HG03439 (cell line): ENCODE measurements around the gene CACNA1E.

Experiments used
- ATAC-seq: cut with Tn5 transposase; IDR thresholded peaks from one replicate; pipeline ENCODE4 v1.9.1; 2021; ENCODE audit warnings: mild to moderate bottlenecking, moderate library complexity; ENCODE audit not compliant: unreplicated experiment

Gene CACNA1E

DNA sequence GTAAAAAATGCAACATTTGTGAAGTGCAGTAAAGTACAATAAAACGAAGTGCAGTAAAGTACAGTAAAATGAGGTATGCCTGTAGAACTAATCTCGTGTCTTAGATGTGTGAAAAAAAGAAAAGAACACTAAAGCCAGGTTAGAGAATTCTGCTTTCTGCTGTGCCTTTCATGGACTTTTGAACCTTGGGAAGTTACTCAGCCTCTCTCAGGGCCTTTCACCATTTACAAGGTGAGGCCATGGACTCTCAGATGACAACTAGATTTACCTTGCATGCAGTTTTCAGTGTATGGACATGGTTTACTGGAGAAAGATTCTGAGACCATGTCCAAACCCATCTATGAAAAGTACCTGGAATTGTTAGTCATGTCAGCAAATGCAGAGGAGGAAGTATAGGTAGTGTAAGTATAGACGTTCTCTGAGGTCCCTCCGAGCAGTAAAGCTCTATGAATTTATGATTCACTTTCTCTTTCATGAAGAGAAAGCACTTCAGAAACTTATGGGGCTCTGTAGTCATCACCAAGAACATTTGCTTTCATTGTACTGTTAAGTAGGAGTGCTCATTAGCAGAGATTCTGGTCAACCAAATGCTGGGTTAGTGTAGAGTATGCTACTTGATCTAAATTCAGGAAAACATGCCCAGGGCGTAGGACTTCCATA lies 143.1 kb downstream of the CACNA1E start:
- no peak for ATAC-seq

DNA sequence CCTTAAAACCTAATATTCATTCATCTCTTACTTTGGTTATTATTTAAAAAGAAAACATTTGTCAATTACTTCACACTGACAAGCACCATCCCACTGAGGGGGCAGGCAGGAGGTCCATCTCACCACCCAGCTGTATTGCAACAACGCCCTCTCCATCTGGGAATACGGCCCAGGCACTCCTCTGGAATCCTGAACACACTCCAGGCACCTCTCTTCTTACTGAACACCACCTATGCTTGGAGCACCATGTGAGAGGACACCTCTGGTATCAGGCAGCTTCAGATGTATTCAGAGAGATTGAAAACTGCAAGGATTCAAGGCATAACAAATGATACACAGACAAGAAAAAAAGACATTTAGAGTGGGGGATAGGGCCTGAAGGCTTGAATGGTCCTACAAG lies 147.1 kb downstream of the CACNA1E start:
- ATAC-seq: no peak

DNA sequence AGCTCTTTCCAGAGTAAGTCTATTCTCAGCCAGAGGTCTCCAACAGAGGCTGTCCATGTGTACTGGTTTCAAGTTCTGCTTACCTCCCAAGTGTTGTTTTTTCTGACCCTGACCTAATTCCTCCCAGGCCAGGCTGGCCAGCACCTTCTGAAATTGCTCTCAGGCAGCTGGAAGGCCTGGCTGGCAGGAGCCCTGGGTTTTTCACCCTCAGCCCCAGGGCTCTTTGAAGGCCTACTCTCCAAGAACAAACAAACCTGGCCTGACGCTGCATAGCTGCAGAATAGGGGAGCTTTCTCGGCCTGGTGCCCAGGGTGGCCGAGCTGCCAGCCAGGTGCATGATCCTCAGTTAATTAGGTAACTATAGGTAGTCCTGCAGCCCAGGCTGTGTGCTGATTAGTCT lies 147.5 kb downstream of the CACNA1E start:
- ATAC-seq: no peak

DNA sequence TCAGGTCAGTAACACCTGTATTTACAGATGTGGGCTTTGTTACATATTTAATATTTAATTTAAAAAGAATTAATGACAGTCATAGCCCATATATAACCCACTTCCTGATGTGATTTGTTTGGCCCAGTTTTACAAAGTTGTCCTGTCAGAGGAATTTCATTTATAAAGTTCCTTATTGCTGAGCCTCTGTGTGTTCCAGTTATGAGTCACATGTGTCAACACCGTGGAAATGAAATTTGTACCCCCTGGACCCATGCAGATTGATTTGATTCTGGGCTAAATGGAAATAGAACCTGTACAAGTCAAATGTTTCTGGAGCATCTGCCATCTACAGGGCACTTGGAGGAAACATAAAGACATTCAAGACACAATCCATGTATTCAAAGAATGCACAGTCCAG lies 149.2 kb downstream of the CACNA1E start:
- no peak for ATAC-seq

DNA sequence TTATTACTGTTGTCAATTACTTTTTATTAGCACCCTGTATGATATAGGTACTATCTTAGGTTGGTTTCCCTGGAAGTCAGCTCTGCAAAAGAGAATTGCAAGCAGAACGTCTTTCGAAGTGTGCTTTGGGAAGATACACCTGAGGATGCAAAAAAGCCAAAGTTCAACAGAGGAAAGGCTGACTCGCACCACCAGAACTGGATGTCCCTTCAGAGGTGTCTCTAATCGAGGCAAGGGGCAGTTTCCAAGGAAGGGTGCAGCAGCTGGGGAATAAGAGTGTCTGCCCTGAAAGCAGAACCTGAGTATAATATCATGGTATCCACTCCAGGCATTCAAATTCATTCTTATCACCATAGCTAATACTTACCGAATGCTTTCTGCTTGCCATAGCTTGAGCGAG lies 149.6 kb downstream of the CACNA1E start:
- ATAC-seq: no peak

DNA sequence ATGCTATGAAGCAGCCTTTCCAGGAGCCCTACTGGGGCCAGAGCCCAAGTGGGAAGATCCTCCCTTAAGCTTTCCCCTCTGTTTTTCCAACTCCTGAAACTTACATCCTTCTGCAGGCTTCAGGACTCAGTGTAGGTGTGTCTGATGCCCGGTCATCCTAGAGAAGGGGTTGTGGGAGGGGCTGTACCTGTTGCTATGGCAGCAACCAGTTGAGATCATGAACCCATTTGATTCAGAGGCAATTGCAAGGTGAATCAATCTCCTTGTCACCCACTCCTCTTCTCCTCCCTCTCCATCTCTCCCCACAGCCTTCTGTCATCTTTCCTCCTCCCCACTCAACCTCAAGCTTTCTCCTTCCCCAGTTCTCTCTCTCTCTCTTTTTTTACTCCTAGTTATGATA lies 151.8 kb downstream of the CACNA1E start:
- no peak for ATAC-seq

DNA sequence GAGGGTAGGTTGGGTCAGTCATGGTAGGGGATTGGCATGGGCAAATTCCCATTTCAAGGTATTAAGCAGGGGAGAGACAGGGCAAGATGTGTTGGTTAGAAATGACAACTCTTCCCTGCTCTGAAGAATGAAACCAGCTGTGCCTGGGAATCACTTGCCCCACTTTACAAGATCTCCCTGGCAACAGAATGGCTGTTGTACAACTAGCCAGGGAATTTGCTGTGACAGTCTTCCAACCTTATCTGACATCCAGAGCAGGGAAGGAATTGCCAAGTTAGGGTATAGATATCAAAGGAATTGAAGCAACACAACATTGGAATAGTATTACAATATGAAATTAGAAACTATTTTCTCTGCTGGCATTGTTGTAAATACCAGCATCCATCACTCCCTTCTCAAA lies 154.7 kb downstream of the CACNA1E start:
- ATAC-seq: no peak

DNA sequence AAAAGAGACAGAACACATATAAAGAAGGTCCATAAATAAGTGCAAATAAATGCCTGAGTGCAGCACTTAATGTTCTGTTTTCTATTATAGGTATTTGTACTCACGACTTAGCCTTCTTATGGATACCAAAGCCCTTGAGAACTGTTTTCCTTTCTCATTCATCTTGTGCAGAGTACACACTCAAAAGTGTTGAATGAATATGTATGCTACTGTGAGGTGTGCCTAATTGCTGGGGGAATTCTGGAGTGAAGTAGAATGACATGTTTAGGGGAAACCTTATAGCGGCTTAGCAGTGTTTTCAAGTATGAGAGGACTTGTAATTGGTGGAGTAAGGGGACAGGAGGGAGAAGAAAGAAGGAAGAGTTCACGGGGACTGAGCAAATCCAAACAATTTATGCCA lies 157.6 kb downstream of the CACNA1E start:
- ATAC-seq: no peak

DNA sequence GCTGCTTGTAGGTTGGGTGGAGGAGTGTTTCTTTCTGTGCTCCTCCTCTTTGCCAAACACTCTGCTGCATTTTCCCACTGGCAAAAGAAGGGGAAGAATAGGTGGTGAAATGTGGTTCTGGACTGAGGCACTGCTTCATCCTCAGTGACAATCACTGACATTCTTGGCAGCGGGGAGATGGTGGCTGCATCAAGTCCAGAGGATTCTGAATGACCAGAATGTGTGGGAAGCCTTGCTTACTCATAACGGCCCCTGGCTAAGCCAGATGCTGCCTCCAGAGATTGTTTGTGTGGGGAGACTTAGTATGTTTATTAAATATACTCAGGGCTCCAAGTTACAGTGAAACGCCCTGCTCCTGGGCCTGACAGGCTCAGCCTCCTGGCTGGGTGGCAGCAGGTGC lies 160.3 kb downstream of the CACNA1E start:
- no peak for ATAC-seq

DNA sequence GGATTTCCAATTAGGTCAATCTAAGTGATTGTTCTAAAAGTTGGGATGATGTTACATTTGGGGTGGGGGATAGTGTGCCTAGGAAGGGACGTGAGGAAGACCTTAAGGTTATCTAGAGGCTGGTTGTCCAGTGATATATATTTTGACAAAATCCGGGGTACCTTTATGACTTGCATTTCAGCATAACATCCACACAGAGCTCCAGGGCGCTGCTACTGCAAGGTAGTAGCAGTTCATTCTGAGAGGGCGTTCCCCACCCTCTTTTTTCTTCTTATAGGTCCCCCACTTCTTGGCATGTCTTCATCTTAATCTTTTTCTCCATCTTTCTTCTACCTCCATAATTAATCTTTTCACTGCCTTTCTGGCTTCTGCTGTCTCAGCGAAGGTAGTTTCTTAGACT lies 161.9 kb downstream of the CACNA1E start:
- ATAC-seq: no peak

DNA sequence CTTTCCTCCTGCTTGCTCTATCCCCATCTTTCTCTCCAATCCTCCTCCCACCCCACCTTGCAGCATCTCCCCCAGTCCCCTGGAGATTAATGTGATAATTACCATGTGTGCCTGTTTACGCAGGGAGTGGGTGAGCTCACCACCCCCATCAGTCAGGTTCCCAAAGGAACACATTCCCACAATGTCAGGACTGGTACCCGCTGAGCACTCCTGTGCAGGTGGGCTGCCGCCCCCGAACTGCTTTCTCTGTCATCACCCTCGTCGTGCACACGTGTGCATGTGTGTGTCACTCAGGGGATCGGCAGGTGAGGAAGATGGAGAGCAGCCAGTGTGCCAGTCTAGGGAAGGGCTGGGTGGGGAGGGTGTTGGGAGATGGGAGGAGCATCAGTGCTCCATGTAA lies 163.4 kb downstream of the CACNA1E start:
- ATAC-seq: no peak

DNA sequence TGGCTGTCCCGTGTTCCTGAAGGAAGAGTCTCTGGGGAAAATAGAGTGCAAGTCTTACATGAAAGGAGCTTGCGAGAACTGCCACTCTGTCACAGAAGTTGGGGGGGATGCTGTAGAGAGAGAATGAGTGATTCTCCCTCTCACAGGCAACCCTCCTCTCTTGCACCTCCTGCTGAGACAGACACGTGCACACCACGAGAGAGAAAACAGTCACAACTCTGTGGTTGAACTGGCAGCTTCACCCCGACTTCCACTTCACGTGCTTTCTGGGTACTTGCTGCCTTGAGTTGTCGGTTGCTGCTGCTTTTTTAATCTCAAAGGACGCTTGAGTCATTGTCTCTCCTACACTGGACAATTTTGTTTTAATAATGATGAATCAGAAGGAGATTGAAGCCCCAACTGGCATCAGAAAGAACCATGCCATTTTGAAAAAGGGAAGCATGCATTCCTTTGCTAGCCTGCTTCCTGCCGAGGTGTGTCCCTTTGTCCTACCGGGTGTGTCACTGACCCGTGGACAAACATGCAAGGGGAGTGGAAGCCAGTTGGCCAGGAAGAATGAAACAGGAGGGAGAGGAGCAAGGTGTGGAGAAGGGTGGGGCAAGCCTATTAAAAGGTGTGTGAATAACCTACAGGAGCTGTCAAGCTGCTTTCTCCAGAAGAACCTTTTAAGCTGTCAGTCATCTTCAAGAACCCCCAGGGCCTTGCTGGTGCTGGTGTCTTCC lies 164.2 kb downstream of the CACNA1E start:
- no peak for ATAC-seq

DNA sequence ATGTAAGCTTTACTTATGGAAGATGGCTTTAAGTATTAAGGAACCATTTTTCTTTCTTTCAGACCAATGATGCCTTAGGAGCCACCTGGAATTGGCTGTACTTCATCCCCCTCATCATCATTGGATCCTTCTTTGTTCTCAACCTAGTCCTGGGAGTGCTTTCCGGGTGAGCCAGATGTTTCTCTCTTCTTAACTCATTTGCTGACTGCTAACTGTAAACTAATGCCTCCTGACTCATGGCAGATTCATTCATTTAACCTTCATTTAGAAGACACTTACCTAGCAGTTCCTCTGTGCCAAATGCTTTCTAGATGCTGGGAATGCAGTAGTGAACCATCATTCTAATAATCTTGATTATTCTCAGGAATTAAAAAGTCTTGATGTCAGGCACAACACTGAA lies 168.0 kb downstream of the CACNA1E start:
- no peak for ATAC-seq

DNA sequence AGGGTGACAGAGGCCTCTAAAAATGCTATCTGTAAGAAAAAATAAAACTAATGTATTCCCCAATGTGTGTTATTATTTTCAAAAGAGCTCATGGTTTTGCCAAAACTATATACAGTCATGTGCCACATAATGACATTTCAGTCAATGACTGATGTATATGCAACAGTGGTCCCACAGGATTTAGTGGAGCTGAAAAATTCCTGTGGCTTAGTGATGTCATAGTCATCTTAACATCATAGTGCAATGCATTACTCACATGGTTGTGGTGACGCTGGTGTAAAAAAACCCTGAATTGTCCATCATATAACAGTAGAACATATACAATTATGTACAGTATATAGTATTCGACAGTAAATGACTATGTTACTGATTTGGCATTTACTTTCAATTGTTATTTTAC lies 172.4 kb downstream of the CACNA1E start:
- no peak for ATAC-seq

DNA sequence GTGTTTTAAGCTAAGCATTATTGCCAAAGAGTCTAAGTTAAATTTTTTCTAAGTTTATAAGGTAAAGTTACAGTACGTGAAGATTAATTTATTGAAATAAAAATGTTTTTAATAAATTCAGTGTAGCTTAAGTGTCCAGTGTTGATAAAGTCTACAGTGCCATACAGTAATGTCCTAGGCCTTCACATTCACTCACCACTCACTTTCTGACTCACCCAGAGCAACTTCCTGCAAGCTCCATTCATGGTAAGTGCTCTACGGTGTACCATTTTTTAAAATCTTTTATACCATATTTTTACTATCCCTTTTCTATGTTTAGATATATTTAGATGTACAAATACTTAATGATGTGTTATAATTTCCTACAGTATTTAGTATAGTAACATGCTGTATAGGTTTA lies 173.2 kb downstream of the CACNA1E start:
- ATAC-seq: no peak

DNA sequence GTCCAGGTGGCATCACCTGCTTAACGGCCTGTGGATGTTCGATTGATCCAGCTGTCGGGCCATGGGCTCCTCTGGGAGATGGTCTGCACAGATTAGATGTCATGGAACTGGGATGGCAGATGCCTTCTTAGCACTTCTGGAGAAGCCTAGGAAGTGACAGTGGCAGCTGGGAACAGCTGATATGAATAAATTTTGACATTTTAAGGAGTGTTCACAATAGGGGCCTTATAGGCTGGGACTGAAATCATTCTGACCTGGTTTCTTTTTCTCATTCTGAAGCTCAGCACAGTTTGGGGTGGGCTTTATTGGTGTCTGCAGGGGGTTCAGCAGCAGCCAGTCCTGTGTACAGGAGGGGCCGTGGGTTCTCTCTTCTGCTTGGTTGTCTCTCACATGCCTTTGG lies 175.3 kb downstream of the CACNA1E start:
- no peak for ATAC-seq

DNA sequence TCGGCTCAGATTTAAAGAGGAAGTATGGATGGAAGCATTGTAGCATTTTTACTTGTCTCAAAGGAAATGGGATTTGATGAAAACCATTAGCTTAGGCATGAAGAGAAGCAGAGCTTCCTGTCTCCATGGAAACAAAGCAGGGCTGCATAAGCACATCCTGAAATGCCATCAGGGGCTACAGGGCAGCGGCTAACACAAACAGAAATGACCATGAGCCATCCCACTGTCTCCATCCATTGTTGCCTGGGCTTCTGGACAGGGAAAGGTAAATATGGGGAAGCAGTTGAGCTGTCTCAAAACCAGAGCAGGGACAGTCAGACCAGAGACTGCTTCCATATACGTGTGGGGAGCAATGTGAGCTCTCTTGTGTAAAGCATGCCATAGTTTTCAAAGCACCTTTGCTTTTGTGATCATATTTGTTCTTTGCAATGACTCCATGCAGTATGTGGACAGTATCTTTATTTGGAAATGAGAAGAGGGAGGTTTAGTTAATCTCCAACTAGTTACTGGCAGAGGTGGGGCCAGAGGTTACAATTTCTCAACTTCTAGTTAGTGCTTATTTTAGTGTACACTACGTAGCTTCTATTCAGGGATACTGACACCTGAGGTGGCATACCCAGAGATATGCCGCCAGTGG lies 176.1 kb downstream of the CACNA1E start:
- no peak for ATAC-seq

DNA sequence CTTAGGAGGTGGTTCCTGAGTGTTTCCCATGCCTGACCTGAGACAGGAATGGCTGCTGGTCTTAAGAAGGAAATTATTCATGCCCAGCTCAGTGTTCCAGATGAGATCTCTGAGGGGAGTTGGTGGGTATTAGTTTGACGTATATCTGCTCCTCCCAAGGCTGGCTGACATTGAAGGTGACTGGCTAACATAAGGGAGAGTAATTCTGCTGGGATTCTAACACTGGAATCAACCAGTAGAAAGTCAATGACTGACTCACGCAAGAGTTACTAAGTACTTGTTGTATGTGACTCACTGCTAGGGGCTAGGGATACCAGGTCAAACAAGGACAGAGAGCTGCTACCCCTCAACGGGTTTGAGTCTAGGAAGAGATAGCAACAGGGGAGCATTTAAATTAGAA lies 177.3 kb downstream of the CACNA1E start:
- no peak for ATAC-seq

DNA sequence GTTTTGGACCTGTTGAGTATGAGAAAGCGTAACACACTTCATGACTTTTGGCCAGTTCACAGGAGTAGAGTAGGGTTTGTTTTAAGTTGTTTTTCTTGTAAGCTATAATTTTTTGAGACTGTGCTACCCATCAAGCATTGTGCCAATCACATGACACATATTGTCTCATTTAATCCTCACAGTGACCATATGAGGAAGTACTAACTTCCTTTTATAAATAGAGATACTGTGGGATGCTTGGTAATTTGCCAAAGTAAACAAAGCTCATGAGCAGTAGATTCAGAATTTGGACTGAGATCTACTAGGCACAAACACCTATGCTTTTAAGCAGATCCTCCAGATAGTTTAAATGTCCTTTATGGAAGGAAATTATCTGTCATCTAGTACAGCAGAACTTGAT lies 178.3 kb downstream of the CACNA1E start:
- no peak for ATAC-seq

DNA sequence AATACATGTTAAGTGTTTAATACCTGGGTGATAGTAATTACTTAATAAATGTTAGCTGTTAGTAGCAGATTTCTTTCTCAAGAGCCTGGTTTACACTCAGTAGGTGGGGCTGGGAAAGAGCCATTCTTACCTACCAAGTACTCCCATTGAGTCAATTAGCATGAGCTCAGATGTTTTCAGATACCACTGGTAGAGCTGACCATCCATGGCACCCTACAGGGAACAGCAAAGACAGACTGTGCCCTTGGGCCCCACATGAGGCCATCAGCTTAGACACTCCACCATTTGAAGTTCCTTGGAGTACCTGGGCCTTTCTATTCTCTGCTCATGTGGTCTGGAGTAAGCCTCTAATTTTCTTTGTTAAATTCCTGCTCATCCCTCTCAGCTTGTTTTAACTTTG lies 179.3 kb downstream of the CACNA1E start:
- ATAC-seq: no peak

DNA sequence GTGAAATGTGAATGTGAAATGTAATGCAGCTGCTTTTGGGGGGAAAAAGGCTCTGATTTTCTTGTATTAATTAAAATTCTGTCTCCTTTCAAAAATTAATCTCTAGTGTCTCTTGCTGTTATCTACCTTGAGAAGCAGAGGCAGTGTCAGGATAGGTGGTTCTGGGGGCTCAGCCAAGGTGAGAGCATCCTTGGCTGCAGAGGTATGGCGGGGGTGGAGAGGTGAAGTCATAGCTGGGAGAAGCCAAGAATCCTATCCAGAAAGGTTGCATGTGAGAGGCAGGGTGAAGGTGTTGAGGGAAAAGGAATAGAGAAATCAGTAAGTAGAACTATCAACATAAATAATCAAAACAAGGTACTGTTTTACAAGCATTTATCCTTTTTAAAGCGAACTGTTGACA lies 181.2 kb downstream of the CACNA1E start:
- ATAC-seq: no peak

DNA sequence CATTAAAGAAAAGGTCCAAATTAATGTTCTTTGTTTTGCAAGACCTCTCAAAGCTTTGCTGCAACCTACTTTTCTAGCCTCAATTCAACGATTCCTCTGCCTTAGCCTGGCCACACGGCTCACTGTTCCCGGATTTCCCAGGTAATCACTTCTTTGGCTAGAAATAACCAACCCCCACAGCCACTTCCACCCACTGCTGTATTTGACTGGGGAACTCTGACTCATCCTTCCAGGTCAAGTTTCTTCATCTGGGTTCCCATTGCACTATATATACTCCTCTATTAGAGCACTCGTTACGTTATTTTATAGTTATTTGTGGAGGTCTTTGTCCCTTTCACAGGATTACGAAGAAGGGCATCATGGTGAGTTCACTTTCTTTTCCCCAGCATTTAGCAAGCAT lies 185.9 kb downstream of the CACNA1E start:
- no peak for ATAC-seq
